CD14-positive monocyte (primary cell): Measurements from ENCODE around the gene FANCC. TPM values are rescaled to one million over a fixed set of nuclear protein-coding genes. Genes with fewer than 3 reads are reported as not detected.

Experiments used
- DNase-seq, 3 donors: peaks; one replicate each; pipeline ENCODE4 v3.0.0-alpha.2; 2011 to 2022
- H2AFZ ChIP-seq: 2 replicates; pipeline ENCODE4 v1.6.0; 2012; ENCODE audit warnings: mild to moderate bottlenecking, low read depth, low read length, inconsistent platforms; ENCODE audit not compliant: insufficient read depth, poor library complexity, severe bottlenecking
- H3K27ac ChIP-seq, 2 donors: 1 replicate in 1 of 2; 2 replicates in 1 of 2; pipeline ENCODE4 v1.5.1; 2012 to 2013; ENCODE audit warnings: low read length in 2 of 2, control low read depth in 1 of 2, inconsistent platforms in 1 of 2, low read depth in 1 of 2, mild to moderate bottlenecking in 1 of 2
- H3K27me3 ChIP-seq, 2 donors: one replicate each; pipeline versions ENCODE4 v1.6.0 to v1.6.1; 2011 to 2013; ENCODE audit warnings: low read length in 2 of 2; ENCODE audit not compliant: control insufficient read depth in 2 of 2, insufficient read depth in 2 of 2
- H3K36me3 ChIP-seq, 2 donors: replicated peaks in 1 of 2; 1 replicate in 1 of 2; 2 replicates in 1 of 2; pipeline versions ENCODE4 v1.5.1 to v1.6.1; 2012 to 2013; ENCODE audit warnings: low read length in 2 of 2, control low read depth in 1 of 2, inconsistent platforms in 1 of 2, mild to moderate bottlenecking in 1 of 2; ENCODE audit not compliant: insufficient read depth in 2 of 2, control insufficient read depth in 1 of 2
- H3K4me1 ChIP-seq, 2 donors: 1 replicate in 1 of 2; 2 replicates in 1 of 2; pipeline versions ENCODE4 v1.5.1 to v1.6.1; 2012 to 2013; ENCODE audit warnings: low read length in 2 of 2, control low read depth in 1 of 2, inconsistent platforms in 1 of 2, mild to moderate bottlenecking in 1 of 2, moderate library complexity in 1 of 2; ENCODE audit not compliant: insufficient read depth in 2 of 2, control insufficient read depth in 1 of 2
- H3K4me2 ChIP-seq: replicated peaks from 2 replicates; pipeline ENCODE3; 2012; ENCODE audit warnings: low read length, moderate library complexity, mild to moderate bottlenecking; ENCODE audit not compliant: poor library complexity, severe bottlenecking; ENCODE audit errors: extremely low read depth
- H3K4me3 ChIP-seq, 3 experiments: fragments of 200-600 bp in 1 of 3; sonication (generic) in 1 of 3; replicated peaks in 1 of 3; 1 replicate in 2 of 3; 2 replicates in 1 of 3; pipeline ENCODE4 v1.5.1; 2011 to 2013; ENCODE audit warnings: low read length in 3 of 3, mild to moderate bottlenecking in 3 of 3, control low read depth in 2 of 3, low read depth in 2 of 3, inconsistent platforms in 1 of 3, moderate library complexity in 1 of 3
- H3K79me2 ChIP-seq: 2 replicates; pipeline ENCODE4 v1.6.0; 2012; ENCODE audit warnings: mild to moderate bottlenecking, control low read depth, inconsistent platforms, low read length, moderate library complexity; ENCODE audit not compliant: insufficient read depth
- H3K9ac ChIP-seq: 2 replicates; pipeline ENCODE4 v1.6.0; 2017; ENCODE audit warnings: low read length, mild to moderate bottlenecking; ENCODE audit not compliant: insufficient read depth, poor library complexity, severe bottlenecking
- H3K9me3 ChIP-seq, 2 donors: replicated peaks in 1 of 2; 1 replicate in 1 of 2; 2 replicates in 1 of 2; pipeline versions ENCODE4 v1.5.1 to v1.6.1; 2012 to 2013; ENCODE audit warnings: low read length in 2 of 2, control low read depth in 1 of 2; ENCODE audit not compliant: control insufficient read depth in 1 of 2, insufficient read depth in 1 of 2
- H4K20me1 ChIP-seq: 2 replicates; pipeline ENCODE4 v1.6.0; 2012; ENCODE audit warnings: mild to moderate bottlenecking, low read length, control low read depth, moderate library complexity; ENCODE audit not compliant: insufficient read depth
- H3K27ac Mint-ChIP-seq, 7 donors: one replicate each; pipeline ENCODE4 v1.8.0; 2020; ENCODE audit warnings: mild to moderate bottlenecking in 7 of 7, mixed read lengths in 7 of 7, moderate library complexity in 6 of 7, inconsistent platforms in 2 of 7
- H3K27me3 Mint-ChIP-seq, 3 donors: one replicate each; pipeline ENCODE4 v1.8.0; 2021 to 2022; ENCODE audit warnings: low read depth in 3 of 3, mild to moderate bottlenecking in 3 of 3, mixed read lengths in 3 of 3, moderate library complexity in 3 of 3, inconsistent platforms in 1 of 3
- H3K36me3 Mint-ChIP-seq, 2 donors: one replicate each; pipeline ENCODE4 v1.8.0; 2020; ENCODE audit warnings: mixed read lengths in 2 of 2, inconsistent platforms in 1 of 2, mild to moderate bottlenecking in 1 of 2
- H3K4me1 Mint-ChIP-seq: one replicate; pipeline ENCODE4 v1.8.0; 2020; ENCODE audit warnings: mild to moderate bottlenecking, mixed read lengths
- H3K4me3 Mint-ChIP-seq, 2 donors: one replicate each; pipeline ENCODE4 v1.8.0; 2020; ENCODE audit warnings: mild to moderate bottlenecking in 2 of 2, mixed read lengths in 2 of 2, moderate library complexity in 1 of 2
- H3K9me3 Mint-ChIP-seq, 7 donors: one replicate each; pipeline ENCODE4 v1.8.0; 2020 to 2022; ENCODE audit warnings: mixed read lengths in 7 of 7, mild to moderate bottlenecking in 6 of 7, moderate library complexity in 6 of 7, inconsistent platforms in 2 of 7
- CTCF ChIP-seq: fragments of 200-600 bp; IDR thresholded peaks from one replicate; pipeline ENCODE4 v1.8.0; 2022; ENCODE audit warnings: antibody characterized with exemption, mild to moderate bottlenecking
- WGBS: methylation state at CpG from one replicate; pipeline ENCODE4 v1.1.5; 2013; ENCODE audit warnings: missing lambda C conversion rate; ENCODE audit not compliant: insufficient coverage; 5-methylcytosine and 5-hydroxymethylcytosine counted together
- intact Hi-C, 2 donors: fragments of 100-400 bp; cut with micrococcal nuclease; formaldehyde crosslinking; loops; one replicate each; pipeline versions ENCODE4 v1.15.0 to v1.15.1; 2023
- polyA plus RNA-seq, 3 donors: library from polyadenylated mRNA; depleted of rRNA in 1 of 3; unstranded in 2 of 3; stranded (reverse) in 1 of 3; fragments of 300-500 nt in 2 of 3; fragments of >200 nt in 1 of 3; fragmentation: Illumina TruSeq in 2 of 3; gene quantifications; 1 replicate in 2 of 3; 2 replicates in 1 of 3; pipeline ENCODE4 v1.2.3, GENCODE V29; 2012 to 2021

The FANCC gene
- polyA plus RNA-seq, 3 donors = 1.2 to 2.2 (median 1.5) TPM

- peaks cover 0 to 2% (median 0%) of the 10 kb centered on the region in 7 donors for H3K9me3 Mint-ChIP-seq
- no peaks in the 10 kb centered on the region for H3K36me3 Mint-ChIP-seq
- Histone ChIP-seq H3K27ac (no peak overlapping the region), H3K27me3 (no peaks in the 10 kb centered on the region), H3K9ac (no peak overlapping the region), H3K4me1 (peaks cover 10 to 14% of the 10 kb centered on the region in 2 donors), H3K79me2 (no peaks in the 10 kb centered on the region), H3K4me3 (no peak overlapping the region), H3K4me2 (no peak overlapping the region), H3K36me3 (no peaks in the 10 kb centered on the region), H4K20me1 (no peaks in the 10 kb centered on the region), H3K9me3 (no peaks in the 10 kb centered on the region), H2AFZ (no peak overlapping the region)
- H3K27me3 Mint-ChIP-seq = no peaks in the 10 kb centered on the region
- no peak overlapping the region for H3K4me3 Mint-ChIP-seq
- WGBS = no CpG with 5 or more reads among the region's 2 CpGs
- H3K4me1 Mint-ChIP-seq = peaks cover 10% of the 10 kb centered on the region
- no peak for TF ChIP-seq CTCF
- intact Hi-C loops = no loop called here
- H3K27ac Mint-ChIP-seq = no peak overlapping the region
- DNase-seq = no peak
Measured at GRCh38 chr9:95268681-95269080, 48.8 kb downstream of the FANCC start.

GRCh38 chr9:95266649-95267048, 50.9 kb downstream of the FANCC start:
- H4K20me1 ChIP-seq = no peaks in the 10 kb centered on the region
- no peak overlapping the region for H3K27ac Mint-ChIP-seq
- H3K27me3 ChIP-seq = no peaks in the 10 kb centered on the region
- no peak overlapping the region for H3K9ac ChIP-seq
- no peaks in the 10 kb centered on the region for H3K36me3 Mint-ChIP-seq
- no peaks in the 10 kb centered on the region for H3K79me2 ChIP-seq
- no peaks in the 10 kb centered on the region for H3K9me3 Mint-ChIP-seq
- no peak overlapping the region for H3K4me2 ChIP-seq
- no peak for DNase-seq
- H2AFZ ChIP-seq = no peak overlapping the region
- H3K4me3 ChIP-seq = no peak overlapping the region
- no CpG with 5 or more reads among the region's 5 CpGs for WGBS
- H3K27ac ChIP-seq = no peak overlapping the region
- TF ChIP-seq CTCF = no peak
- H3K4me3 Mint-ChIP-seq = no peak overlapping the region
- no peaks in the 10 kb centered on the region for H3K4me1 Mint-ChIP-seq
- no peaks in the 10 kb centered on the region for H3K36me3 ChIP-seq
- no peaks in the 10 kb centered on the region for H3K9me3 ChIP-seq
- peaks cover 0 to 1% (median 0%) of the 10 kb centered on the region in 3 donors for H3K27me3 Mint-ChIP-seq
- intact Hi-C loops = no loop called here
- H3K4me1 ChIP-seq = no peaks in the 10 kb centered on the region
